CD4-positive, alpha-beta T cell treated with Interleukin-17A for 1 hour (primary cell): ENCODE results near the gene GPR135.
"Not testable (repeated sequence)": the region's sequence is repeated elsewhere in the genome, so short reads cannot be mapped to it uniquely, and the experiment has no call there.

Source experiments
- DNase-seq: peaks from one replicate; pipeline ENCODE4 v3.0.0-alpha.2; 2020

Gene GPR135

DNA sequence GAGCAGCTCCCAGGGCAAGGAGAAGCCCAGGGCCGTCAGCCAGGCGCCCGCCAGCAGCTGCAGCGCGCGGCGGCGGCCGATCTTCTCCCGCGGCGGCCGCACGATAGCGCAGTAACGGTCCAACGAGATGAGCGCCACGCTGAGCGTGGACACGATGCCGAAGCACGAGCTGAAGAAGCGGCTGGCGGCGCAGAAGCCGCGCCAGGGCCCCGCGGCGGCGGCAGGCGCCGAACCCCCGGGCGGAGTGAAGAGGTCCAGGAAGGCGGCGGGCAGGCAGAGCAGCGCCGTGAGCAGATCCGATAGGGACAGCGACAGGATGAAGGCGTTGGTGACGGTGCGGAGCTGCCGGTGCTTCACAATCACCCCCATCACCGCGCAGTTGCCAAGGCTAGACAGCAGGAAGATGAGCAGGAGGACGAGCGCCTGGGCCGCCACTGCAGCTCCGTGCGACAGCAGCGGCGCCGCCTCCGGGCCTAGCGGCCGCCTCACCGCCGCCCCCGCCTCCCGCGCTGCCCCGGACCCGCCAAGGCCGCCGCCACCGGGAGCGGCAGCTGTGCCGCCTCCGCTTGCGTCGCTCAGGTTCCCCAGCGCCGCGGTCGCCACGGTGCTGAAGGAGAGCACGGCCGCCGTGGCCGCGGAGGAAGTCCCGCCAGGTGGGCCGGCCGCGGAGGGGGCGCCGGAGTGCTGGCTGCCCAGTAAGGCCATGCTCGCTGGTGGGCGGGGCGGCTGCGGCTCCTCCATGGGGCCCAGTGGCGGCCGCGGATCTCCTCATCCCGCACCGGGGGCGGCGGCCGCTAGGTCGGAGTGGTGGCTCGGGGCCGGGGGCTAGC lies 479 bp downstream of the GPR135 start:
- DNase-seq: peak; percentile 54

GRCh38 chr14:59463787-59464485 lies 1.2 kb downstream of the GPR135 start:
- DNase-seq: peak; percentile 24

- DNase-seq: no peak
Measured at GRCh38 chr14:59461891-59462290, 3.3 kb downstream of the GPR135 start.

DNA sequence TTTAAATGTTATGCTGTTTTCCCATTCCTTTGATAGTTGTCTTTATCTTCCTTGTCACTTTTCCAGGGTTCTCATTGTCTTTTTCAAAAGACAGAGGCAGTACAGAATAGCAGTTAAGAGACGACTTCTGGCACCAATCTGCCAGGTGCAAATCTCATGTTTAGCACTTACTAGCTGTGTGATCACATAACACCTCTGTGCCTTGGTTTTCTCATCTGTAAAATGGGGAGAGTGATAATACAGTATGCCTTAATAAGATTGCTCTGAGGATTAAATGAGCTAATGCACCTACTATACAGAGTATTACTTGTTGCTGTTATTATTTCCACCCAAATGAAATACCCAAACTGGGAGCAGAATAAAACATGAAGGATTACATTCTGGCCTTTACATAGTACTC lies 4.8 kb downstream of the GPR135 start:
- DNase-seq: no peak

DNA sequence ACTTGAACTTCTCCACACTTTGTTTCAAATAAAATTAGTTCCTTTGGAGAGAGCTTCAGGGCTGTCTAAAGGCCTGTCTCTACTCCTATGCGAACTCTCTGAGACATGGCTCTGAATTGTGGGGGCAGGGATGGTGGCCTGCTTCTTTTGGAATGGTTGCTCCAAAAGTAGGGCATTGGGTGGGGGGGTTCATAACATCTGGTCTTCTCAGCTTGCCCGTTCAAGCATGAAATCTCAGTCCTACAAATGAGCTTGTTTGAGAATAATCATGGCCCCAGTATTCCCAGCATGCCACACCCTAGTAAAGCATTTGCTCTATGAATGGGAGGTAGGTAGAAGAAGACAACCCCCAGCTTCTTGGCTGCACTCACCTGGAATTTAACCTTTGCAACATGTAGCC lies 6.7 kb downstream of the GPR135 start:
- no peak for DNase-seq

DNA sequence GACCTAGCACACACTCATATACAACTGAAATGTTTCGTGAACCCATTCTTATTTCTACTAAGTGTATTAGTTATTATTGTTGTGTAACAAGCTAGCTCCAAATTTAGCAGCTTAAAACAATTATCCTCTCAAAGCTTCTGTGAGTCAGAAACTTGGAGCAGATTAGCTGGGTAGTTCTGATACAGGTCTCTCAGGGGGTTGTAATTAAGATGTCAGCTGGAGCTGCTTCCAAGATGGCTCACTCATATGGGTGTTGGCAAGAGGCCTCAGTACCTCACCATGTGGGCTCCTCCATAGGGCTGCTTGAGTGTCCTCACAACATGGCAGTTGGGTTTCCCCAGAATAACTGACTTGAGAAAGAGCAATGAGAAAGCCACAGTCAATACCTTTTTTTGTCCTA lies 9.8 kb downstream of the GPR135 start:
- DNase-seq: no peak

- DNase-seq: no peak
Measured at GRCh38 chr14:59454139-59454538, 11.0 kb downstream of the GPR135 start.

DNA sequence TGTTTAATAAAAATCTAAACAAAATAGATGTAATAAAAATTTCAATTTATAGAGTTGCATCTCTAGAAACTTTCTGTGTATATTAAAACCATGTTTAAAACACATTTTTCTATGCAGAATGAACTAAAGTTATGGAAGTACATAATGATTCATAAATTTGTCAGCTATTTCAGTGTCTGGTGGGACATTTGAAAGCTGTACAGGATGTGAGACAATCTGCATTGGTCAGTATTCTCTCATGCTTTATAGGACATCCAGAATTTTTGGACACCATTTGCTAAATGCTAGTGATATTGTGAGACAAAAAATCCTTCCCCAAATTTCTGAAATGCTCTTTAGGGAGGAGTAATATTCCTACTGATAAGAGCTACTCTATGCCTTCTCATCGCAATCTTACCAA lies 13.3 kb downstream of the GPR135 start:
- DNase-seq: no peak

GRCh38 chr14:59450716-59451115 lies 14.5 kb downstream of the GPR135 start:
- DNase-seq: no peak

DNA sequence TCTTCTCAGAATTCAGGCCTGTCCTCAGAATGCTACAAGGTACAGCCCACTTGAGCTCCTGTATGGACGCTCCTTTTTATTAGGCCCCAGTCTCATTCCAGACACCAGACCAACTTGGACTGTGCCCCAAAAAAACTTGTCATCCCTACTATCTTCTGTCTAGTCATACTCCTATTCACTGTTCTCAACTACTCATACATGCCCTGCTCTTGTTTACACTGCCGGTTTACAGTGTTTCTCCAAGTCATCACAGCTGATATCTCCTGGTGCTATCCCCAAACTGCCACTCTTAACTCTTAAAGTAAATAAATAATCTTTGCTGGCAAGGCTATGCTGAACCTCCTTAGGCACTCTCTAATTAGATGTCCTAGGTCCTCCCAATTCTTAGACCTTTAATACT lies 16.5 kb downstream of the GPR135 start:
- DNase-seq: not testable (repeated sequence)

DNA sequence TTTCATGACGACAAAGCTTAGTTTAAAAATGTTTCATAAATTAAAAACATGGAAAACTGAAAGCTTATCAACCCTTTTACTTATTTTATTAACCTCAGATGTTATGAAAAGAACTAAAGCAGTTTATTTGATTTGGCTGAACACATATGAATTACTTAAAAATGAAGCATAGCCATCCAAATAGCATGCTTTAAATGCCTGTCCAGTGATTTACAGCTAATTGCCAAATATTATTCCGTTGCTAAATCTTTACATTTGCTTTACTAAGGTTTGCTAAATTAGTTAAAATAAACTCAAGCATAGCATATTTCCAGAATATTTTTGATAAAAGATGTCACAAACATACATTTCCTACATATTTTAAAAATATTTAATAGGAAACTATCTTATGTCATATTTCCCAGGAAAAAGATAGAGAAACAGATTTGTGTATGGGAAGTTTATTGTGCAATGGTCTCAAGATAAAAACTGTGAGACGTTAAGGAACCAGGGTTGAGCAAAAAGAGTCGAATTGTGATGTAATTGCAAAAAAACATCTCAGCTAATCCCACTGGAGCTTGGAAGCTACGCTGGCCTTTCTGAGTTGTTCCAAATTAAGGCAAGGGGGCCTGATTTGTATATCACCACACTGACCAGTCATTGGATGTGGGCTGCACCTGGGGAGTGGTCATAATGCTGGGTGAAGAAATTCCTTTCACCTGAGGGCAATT lies 25.8 kb downstream of the GPR135 start:
- no peak for DNase-seq

DNA sequence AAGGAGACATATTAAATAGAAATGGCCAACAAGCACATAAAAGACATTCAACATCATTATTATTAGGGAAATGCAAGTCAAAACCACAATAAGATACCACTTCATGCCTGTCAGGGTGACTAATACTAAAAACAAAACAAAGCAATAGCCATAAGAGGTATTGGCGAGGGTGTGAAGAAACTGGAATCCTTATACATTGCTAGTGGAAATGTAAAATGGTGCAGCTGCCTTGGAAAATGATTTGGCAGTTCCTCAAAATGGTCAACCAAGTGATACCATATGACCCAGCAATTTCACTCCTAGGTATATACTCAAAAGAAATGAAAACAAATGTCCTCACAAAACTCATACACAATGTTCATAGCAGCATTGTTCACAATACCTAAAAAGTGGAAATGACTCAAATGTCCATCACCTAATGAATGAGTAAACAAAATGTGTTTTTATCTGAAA lies 27.0 kb downstream of the GPR135 start:
- DNase-seq: no peak

- DNase-seq: no peak
Measured at GRCh38 chr14:59435987-59436386, 29.2 kb downstream of the GPR135 start.

DNA sequence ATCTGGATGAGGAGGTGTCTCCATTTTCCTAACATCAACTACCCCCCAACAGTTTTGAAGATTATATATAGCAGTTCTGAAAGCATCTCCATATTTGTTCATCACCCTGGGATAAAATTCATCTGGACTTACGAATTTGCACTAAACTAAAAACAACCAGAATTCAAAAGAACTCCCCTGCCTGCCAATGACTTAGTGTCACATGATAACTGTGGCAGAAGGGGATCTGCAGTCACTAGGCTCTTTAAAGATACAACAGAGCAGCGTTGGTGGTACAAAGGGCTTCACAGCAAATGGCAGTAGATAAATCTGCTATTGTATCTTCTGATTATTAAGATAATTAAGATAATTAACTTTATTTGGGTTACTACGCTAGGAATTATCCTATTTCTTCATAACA lies 30.1 kb downstream of the GPR135 start:
- DNase-seq: no peak

GRCh38 chr14:59429790-59430189 lies 35.4 kb downstream of the GPR135 start:
- DNase-seq: no peak

DNA sequence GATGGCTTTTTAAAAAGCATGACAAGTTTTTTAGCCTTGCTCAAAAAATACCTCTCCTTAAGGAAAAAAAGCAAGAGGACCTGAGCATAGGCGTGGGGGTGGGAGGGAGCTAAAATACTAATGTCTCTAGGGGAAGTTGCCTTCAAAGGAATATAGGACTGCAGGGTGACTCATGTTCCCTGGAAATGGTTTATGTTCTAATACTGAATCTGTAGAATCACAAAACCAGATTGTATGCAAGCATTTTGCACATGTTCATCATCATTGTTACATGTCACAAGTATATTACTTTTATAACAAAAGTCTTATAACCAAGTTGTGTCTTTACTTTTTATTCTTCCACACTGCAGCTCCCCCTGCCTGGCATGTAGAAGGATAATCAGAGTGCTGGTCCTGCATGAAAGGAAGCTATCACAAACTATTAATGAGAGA lies 36.6 kb downstream of the GPR135 start:
- no peak for DNase-seq

GRCh38 chr14:59427653-59428580 lies 37.3 kb downstream of the GPR135 start:
- DNase-seq: no peak

DNA sequence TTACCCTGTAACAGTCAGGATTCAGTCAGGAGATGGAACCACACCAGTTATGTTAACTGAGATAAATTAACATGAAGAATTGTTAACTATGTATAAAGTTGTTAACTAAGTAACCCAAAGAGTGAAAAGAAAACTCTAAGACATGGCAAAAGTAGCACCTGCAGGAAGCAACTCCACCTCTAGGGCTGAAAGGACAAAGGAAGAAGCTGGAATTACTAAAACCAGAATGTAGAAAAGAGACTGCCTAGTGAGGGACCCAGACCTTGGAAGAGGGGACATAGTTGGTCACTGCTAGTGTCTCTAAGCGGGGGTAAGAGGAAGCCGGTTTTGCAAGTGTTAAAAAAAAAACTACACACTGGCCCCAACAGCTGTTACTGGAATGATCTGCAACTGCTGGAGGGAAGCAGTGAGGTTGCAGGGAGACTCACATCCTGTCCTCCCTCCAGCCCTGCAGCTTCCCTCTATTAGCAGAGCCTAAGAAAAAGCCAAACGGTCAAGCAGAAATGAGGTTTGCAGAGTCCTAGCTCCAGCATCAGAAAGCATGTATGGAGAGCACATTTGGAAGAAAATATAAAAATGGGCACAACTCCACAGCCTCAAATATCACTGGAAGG lies 39.8 kb downstream of the GPR135 start:
- no peak for DNase-seq

GRCh38 chr14:59424341-59425071 lies 40.7 kb downstream of the GPR135 start:
- no peak for DNase-seq

DNA sequence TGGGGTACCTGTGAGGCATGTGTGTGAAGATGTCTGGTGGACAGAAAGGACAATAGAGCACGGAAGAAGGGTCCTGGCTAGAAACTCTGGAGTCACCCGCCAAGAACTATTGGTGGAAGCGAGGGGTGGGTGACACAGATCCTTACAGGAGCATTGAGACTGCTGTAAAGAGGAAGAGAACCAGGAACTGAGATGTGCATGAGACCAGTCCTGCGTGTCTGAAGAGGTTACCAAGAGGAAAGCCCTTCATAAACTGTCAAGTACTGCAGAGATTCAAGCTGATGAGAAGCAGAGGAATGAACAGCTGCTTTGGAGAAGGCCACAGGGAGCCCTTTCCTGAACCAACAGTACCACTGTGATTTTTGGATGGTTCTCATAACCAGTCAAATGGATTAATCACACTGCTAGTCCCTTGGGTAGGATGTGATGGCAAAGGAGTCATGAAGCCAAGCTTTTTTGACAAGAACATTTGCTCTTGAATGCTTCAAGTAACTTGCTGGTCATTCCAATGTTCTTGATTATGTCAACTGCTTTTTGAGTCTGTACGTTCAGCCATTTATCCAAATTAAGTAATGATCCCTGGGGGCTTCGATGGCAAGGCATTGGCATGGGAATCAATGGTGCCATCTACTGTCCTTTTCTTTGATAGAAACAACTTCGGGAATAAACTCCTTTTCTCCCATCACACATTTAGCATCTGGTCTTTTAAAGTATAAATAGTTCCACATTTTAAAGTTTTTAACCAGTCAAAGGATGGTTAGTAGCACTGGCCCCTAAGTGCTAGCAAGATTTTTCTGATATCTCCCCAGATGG lies 42.9 kb downstream of the GPR135 start:
- no peak for DNase-seq
